NB4 (cell line): ENCODE data around the gene ARL14EPL.
A peak's percentile ranks its signal among the peaks of the same experiment; 100 is the strongest.

ENCODE experiments used
- DNase-seq: peaks from one replicate; pipeline ENCODE4 v3.0.0; 2010; ENCODE audit warnings: low read depth
- H3K4me3 ChIP-seq: one replicate; pipeline ENCODE4 v1.5.1; 2011; ENCODE audit warnings: mild to moderate bottlenecking, low read depth, low read length, moderate library complexity
- MYC ChIP-seq: IDR thresholded peaks from 2 replicates; pipeline ENCODE4 v1.6.1; 2011; ENCODE audit warnings: low read depth, low read length
- POLR2A ChIP-seq: IDR thresholded peaks from 2 replicates; pipeline ENCODE4 v1.6.1; 2011; ENCODE audit warnings: mild to moderate bottlenecking; ENCODE audit not compliant: insufficient read length; ENCODE audit errors: extremely low read depth
- TF ChIP-seq, protein P1 (sequence below): IDR thresholded peaks from 2 replicates; pipeline ENCODE4 v1.6.1; 2011; ENCODE audit warnings: low read depth, low read length
- TF ChIP-seq, protein P2 (sequence below): IDR thresholded peaks from one replicate; pipeline ENCODE4 v1.5.1; 2012; ENCODE audit warnings: low read depth, low read length

The ARL14EPL gene

DNA sequence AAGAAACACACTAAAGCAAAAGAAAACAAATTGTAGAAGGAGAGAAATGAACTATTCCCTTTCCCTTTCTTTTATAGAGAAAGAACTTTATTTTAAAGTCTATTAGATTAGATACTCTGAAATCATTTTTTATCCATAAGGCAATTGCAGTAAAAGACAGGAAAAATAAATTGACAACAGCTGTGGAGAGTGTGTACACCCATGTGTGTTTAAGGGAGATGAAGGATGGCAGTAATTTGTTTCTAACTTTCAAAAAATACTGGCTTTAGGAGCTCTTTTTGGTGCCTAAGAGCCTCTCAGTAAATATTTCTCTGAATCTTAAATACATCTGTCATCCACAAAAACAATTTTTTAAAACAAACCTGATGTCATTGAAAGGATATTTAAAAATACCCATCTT lies 18.3 kb upstream of the ARL14EPL start:
- no peak for DNase-seq
- H3K4me3 ChIP-seq, result no peak overlapping the region
- TF ChIP-seq MYC (no peak), POLR2A (no peak)
- TF ChIP-seq, protein P1, sequence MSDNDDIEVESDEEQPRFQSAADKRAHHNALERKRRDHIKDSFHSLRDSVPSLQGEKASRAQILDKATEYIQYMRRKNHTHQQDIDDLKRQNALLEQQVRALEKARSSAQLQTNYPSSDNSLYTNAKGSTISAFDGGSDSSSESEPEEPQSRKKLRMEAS, result no peak
- TF ChIP-seq, protein P2, sequence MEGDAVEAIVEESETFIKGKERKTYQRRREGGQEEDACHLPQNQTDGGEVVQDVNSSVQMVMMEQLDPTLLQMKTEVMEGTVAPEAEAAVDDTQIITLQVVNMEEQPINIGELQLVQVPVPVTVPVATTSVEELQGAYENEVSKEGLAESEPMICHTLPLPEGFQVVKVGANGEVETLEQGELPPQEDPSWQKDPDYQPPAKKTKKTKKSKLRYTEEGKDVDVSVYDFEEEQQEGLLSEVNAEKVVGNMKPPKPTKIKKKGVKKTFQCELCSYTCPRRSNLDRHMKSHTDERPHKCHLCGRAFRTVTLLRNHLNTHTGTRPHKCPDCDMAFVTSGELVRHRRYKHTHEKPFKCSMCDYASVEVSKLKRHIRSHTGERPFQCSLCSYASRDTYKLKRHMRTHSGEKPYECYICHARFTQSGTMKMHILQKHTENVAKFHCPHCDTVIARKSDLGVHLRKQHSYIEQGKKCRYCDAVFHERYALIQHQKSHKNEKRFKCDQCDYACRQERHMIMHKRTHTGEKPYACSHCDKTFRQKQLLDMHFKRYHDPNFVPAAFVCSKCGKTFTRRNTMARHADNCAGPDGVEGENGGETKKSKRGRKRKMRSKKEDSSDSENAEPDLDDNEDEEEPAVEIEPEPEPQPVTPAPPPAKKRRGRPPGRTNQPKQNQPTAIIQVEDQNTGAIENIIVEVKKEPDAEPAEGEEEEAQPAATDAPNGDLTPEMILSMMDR, result no peak

DNA sequence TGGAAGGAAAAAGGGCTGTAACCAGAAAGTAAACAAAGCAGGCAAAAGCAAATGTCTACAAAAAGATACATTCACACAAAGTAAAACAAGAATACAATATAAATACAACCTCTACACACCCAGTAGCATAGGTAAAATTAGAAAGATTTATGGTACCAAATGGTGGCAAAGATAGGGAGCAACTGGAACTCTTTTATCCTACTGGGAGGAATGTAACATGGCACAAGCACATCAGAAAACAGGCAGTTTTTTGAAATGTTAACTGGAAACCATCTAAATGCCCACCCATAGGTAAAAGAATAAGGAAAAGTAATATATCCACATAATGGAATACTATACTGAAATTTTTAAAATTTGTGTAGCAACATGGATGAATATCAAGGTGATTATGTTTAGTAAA lies 8.7 kb upstream of the ARL14EPL start:
- TF ChIP-seq, protein P1, result no peak
- no peak for TF ChIP-seq POLR2A
- TF ChIP-seq MYC, result no peak
- TF ChIP-seq, protein P2, result no peak
- DNase-seq, result no peak
- H3K4me3 ChIP-seq, result no peak overlapping the region

DNA sequence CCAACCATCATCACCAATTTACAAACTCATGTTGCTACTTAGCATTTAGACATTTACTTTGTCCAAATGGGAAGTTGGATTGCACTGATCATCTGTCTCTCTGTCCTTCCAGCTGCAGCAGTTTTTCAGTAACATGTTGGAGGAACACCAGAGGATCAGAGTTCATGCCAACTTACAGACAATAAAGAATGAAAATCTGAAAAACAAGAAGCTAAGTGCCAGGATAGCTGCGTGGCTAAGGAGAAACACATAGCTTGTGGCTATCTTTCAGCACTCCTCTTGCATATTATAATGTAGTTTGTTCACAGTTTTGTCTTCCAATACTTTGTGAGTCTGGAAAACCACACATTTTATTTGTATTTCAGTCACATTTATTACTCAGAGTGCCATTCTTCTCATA lies 6.4 kb upstream of the ARL14EPL start:
- DNase-seq, result no peak
- TF ChIP-seq, protein P2, result no peak
- no peak for TF ChIP-seq POLR2A
- TF ChIP-seq, protein P1, result no peak
- no peak for TF ChIP-seq MYC
- H3K4me3 ChIP-seq, result no peak overlapping the region

DNA sequence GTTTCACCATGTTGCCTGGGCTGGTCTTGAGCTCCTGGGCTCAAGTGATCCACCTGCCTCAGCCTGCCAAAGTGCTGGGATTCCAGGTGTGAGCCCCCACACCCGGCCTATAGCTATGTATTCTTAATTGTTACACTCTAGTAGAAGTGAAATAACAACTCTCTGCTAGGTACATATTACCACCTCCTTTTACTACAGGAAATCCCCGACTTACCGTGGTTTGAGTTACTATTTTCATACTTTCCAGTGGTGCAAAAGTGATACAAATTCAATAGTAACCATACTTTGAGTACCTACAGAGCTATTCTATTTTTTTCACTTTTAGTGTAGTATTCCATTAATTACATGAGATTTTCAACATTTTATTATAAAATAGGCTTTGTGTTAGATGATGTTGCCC lies 719 bp downstream of the ARL14EPL start:
- DNase-seq, result no peak
- TF ChIP-seq, protein P1, result no peak
- TF ChIP-seq, protein P2, result no peak
- no peak for TF ChIP-seq MYC
- H3K4me3 ChIP-seq, result no peak overlapping the region

DNA sequence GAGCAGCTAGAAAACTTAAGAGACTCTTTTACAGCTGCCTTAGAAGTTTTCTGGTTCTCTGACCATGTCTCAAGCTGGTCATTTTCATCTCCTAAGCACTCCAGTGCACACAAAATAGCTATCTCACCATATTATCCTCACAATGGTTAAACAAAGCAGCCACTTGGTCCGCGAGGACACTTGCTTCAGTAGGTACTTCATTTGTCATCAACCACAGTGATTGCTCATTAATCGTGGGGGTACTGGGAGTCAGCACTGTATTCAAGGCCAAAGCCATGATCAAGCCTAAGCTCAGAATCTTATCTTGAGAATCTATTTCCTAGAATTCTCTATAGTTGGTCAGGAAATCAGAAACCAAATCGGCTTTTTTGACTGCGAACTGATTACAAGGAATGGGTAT lies 2.9 kb downstream of the ARL14EPL start:
- no peak overlapping the region for H3K4me3 ChIP-seq
- DNase-seq, result peak; percentile 32
- TF ChIP-seq, protein P1, result no peak
- TF ChIP-seq MYC (no peak), POLR2A (no peak)
- TF ChIP-seq, protein P2, result no peak

DNA sequence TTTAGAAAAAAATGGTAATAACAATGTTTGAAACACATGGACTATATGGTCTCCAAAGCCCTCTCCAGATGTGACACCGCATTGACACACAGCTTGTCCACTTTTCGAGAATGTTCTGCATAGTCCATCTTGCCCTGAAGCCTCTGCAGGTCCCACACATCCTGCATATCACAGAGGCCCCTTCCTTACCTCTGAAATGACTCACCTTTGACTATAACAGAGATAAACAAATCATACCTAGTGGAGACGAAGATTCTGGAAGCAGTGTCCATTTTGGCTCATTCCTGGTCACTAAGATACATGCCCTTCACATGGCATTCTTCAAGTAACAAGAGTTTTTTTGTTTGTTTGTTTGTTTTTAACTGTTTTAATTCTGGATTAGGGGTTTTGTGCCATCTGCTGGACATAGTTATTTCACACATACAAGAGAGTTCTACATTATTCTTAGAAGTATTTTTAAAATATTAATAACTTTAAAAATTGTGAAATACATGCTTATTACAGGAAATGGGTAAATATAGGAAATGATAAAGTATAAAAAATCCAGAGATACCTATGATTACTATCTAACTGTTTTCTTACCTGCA lies 5.1 kb downstream of the ARL14EPL start:
- no peak for TF ChIP-seq POLR2A
- TF ChIP-seq, protein P2, result peak; percentile 2
- DNase-seq, result no peak
- H3K4me3 ChIP-seq, result no peak overlapping the region
